A549 treated with ZK216348 at 1 μM for 4 hours (cell line): ENCODE measurements around the gene SNTA1. TPM values are rescaled to one million over a fixed set of nuclear protein-coding genes. Genes with fewer than 3 reads are reported as not detected.

ENCODE experiments used
- total RNA-seq: library from RNA; stranded (reverse); fragments of 200-300 nt; extraction: Qiagen RNA extraction; gene quantifications from 5 replicates; pipeline ENCODE4 v1.2.3, GENCODE V29; 2022; ENCODE audit warnings: low read depth

SNTA1 gene
- 7.9 to 13.2 TPM (median 11.6 TPM) in 5 replicates for total RNA-seq

DNA sequence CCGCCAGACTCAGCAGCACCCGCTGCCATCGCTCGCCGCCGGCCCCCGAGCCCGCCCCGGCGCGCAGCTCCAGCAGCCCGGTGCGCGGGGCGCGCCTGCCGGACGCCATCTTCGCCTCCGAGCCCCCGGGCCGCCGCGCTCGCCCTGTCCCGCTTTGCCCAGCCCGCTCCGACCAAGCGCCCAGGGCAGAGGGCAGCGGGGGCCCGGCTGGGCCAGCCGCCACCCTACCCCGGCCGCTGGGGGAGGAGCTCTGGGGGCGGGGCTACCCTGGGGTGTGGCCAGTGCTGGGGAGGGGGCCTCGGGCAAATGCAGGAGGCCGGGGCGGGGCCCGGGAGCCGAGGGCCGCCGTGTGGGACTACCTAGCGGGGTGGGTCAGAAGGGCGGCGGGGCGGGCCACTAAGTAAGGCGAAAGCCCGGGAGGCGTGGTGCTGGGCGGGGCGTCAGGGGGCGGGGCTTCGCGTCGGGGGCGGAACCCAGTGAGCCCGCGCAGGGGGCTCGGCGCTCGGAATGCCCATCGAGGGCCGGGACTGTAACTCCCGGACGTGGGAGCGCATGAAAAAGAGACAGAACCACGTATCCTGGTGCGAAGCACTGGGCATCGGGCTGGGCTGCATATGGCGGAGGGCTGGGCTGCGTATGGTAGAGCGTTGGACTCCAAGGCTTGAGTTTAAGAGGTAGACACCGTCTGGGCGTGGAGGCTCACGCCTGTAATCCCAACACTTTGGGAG, at the start of gene SNTA1:
SNTA1 (minus strand) TSS at position 252 of the 728 bp plus-strand sequence; CDS start at position 109, 143 bp downstream.

DNA sequence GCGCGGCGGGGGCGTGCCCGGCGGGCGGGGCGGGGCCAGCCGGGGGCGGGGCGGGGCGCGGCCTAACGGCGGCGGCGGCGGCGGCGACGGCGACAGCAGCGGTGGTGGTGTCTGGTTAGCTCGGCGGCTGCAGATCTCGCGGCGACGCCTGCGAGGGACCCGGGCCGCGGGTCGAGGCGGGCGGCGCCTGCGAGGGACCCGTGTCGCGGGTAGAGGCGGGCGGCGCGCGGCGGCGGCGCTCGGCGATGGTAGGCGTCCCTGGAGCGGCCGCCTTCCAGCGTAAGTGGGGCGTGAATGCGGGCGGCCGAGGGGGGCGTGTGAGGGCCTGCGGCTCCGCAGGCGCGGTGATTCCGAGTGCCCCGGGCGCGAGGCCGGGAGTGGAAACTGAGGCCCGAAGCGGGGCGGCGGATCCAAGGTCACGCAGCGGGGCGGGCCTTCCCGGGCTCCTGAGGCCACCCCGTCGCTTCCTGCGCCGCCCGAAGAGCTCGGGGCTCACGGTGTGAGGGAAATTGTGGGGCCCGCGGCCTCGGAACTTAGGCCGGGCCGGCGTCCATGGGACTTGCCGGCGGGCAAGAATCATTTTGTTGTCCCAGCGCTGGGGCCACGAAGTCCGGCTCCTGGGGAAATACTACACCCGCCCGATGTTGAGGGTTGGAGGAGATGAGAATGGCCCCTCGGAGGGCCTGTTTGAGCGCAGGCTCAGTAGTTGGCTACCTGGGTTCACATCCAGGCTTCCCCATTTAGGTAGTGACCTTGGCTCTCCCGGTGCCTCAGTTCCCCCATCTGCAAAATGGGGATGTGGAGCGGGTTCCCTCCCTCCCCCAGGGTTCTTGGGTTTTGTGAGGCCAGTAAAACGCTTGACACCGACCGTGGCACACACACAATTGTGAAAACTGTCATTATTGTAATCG, 46.7 kb upstream of the SNTA1 start, which contains the start of gene CBFA2T2:
CBFA2T2 (plus strand) TSS at position 74 of the 911 bp plus-strand sequence; CDS start at position 246, 172 bp downstream.

DNA sequence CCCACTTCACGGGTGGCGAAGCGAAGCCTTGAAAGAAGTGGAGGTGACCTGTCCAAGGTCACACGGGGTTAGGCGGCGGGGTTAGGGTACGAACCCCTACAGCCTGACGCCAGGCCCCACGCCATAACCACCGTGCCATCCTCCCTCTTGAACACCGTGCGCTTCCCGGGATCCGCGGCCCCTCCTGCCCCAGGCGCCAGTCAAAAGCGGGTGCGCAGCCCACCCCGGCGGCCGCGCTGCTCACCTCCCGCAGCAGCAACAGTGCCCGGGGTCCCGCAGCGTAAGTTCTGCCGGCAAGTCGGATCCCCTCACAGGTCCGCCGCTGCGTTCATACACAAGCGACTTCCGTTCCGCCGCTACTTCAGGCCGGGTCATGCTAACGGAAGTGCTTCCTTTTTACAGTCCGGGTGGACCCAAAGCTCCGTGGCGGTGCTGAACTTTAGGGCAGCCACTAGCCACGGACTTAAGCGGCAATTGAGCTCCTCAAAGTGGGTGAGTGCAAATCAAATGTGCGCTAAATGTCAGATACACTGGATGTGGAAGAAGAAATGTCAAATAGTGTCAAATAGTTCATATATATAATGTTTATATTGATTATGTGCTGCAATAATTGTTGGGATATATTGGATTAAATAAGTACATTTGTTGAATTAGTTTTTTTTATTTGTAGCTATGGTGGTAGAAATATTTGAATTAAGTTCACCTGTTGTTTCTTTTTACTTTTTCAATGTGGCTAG, 42.2 kb downstream of the SNTA1 start, which contains the start of gene CDK5RAP1:
CDK5RAP1 (minus strand) TSS at position 336 of the 737 bp plus-strand sequence. CDS start 4,455 bp downstream, outside the sequence.

Other genes starting within 250 kb of the SNTA1 start
- gene BPIFA3, start 226.4 kb downstream of the SNTA1 start, total RNA-seq = not detected in 5 replicates
- gene BPIFA1, start 207.8 kb downstream of the SNTA1 start, total RNA-seq = not detected in 5 replicates
- 0.18 TPM in 1 of 5 replicates, not detected in the others for gene BPIFB1, start 160.5 kb downstream of the SNTA1 start, total RNA-seq
- 34.1 to 40.0 TPM (median 35.8 TPM) in 5 replicates for gene CDK5RAP1, start 42.2 kb downstream of the SNTA1 start, total RNA-seq
- gene CBFA2T2, start 46.3 kb upstream of the SNTA1 start, total RNA-seq = 4.2 to 8.4 TPM (median 5.9 TPM) in 5 replicates
- gene C20orf144, start 218.6 kb upstream of the SNTA1 start, total RNA-seq = 0.08 to 0.19 TPM in 2 of 5 replicates, not detected in the others
- gene ACTL10, start 223.2 kb upstream of the SNTA1 start, total RNA-seq = not detected in 5 replicates
- gene NECAB3, start 230.7 kb upstream of the SNTA1 start, total RNA-seq = 6.1 to 15.5 TPM (median 11.7 TPM) in 5 replicates
- 18.7 to 31.7 TPM (median 30.7 TPM) in 5 replicates for gene E2F1, start 242.6 kb upstream of the SNTA1 start, total RNA-seq